A549 (cell line): ENCODE results near the gene JOSD2.

Experiments
- BHLHE40 ChIP-seq: IDR thresholded peaks from 2 replicates; pipeline ENCODE4 v1.6.1; 2012; ENCODE audit warnings: low read depth, low read length, inconsistent platforms
- CTCF ChIP-seq: fragments of >200 bp; sonication (Bioruptor Twin); formaldehyde crosslinking; IDR thresholded peaks from 3 replicates; pipeline ENCODE4 v1.5.1; 2016
- ESRRA ChIP-seq: fragments of 150-350 bp; IDR thresholded peaks from 2 replicates; pipeline ENCODE4 v1.6.1; 2014; ENCODE audit warnings: mild to moderate bottlenecking, low read length, borderline replicate concordance
- MYC ChIP-seq: IDR thresholded peaks from 2 replicates; pipeline ENCODE4 v1.6.1; 2012; ENCODE audit warnings: mild to moderate bottlenecking, inconsistent platforms, low read length, improper control_type of control experiment, borderline replicate concordance
- POLR2A ChIP-seq: IDR thresholded peaks from 2 replicates; pipeline ENCODE4 v1.6.1; 2012; ENCODE audit warnings: mild to moderate bottlenecking, low read length
- POLR2AphosphoS2 ChIP-seq: conservative IDR thresholded peaks from 2 replicates; pipeline ENCODE4 v1.6.1; 2012; ENCODE audit warnings: low read length, improper control_type of control experiment, inconsistent platforms
- RNF2 ChIP-seq: fragments of 200-600 bp; sonication (generic); IDR thresholded peaks from 2 replicates; pipeline ENCODE4 v1.6.1; 2016; ENCODE audit warnings: low read depth, mild to moderate bottlenecking, antibody characterized with exemption, moderate library complexity, borderline replicate concordance
- SMC3 ChIP-seq: fragments of >200 bp; sonication (Bioruptor Twin); formaldehyde crosslinking; IDR thresholded peaks from 3 replicates; pipeline ENCODE4 v1.6.1; 2018; ENCODE audit warnings: inconsistent platforms
- TF ChIP-seq, protein P1 (sequence below): IDR thresholded peaks from 2 replicates; pipeline ENCODE4 v1.6.1; 2012
- TF ChIP-seq, protein P2 (sequence below): fragments of 450-650 bp; IDR thresholded peaks from 2 replicates; pipeline ENCODE4 v1.6.1; 2014; ENCODE audit warnings: antibody characterized with exemption

GRCh38 chr19:50551715-50552187 is 40.8 kb upstream of the JOSD2 start:
- TF ChIP-seq, protein P1, sequence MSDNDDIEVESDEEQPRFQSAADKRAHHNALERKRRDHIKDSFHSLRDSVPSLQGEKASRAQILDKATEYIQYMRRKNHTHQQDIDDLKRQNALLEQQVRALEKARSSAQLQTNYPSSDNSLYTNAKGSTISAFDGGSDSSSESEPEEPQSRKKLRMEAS, result no peak
- TF ChIP-seq POLR2A, result no peak
- no peak for TF ChIP-seq CTCF
- no peak for TF ChIP-seq BHLHE40
- TF ChIP-seq RNF2, result no peak
- TF ChIP-seq, protein P2, sequence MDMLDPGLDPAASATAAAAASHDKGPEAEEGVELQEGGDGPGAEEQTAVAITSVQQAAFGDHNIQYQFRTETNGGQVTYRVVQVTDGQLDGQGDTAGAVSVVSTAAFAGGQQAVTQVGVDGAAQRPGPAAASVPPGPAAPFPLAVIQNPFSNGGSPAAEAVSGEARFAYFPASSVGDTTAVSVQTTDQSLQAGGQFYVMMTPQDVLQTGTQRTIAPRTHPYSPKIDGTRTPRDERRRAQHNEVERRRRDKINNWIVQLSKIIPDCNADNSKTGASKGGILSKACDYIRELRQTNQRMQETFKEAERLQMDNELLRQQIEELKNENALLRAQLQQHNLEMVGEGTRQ, result no peak
- TF ChIP-seq POLR2AphosphoS2, result no peak
- no peak for TF ChIP-seq SMC3
- TF ChIP-seq ESRRA, result no peak
- TF ChIP-seq MYC, result no peak
